Measurements from ENCODE around the gene MC3R.

DNA sequence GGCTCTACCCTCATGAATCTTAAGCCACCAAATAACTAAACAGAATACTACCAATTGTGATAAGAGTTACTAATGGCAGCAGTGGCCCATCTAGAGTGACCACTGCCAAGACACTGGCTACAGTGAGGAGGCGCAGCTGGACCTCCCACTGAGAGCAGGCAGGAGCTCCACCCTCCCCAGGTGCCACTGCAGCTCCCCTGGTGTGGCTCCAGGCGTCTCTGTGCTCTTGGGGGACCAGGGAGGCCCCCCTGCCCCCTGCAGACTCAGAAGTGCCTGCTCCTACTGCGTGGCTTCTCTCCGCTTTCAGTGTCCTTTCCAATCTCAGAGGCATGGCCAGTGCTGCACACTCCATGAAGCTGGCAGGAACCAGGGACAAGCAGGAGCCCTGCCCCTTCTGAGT, 23.4 kb downstream of the MC3R start:
- TF ChIP-seq, protein P1, sequence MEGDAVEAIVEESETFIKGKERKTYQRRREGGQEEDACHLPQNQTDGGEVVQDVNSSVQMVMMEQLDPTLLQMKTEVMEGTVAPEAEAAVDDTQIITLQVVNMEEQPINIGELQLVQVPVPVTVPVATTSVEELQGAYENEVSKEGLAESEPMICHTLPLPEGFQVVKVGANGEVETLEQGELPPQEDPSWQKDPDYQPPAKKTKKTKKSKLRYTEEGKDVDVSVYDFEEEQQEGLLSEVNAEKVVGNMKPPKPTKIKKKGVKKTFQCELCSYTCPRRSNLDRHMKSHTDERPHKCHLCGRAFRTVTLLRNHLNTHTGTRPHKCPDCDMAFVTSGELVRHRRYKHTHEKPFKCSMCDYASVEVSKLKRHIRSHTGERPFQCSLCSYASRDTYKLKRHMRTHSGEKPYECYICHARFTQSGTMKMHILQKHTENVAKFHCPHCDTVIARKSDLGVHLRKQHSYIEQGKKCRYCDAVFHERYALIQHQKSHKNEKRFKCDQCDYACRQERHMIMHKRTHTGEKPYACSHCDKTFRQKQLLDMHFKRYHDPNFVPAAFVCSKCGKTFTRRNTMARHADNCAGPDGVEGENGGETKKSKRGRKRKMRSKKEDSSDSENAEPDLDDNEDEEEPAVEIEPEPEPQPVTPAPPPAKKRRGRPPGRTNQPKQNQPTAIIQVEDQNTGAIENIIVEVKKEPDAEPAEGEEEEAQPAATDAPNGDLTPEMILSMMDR (IDR thresholded peaks at IDR 0.05), result no peak
- no peak for TF ChIP-seq POLR2A (IDR thresholded peaks at IDR 0.05)

All from body of pancreas (tissue), 4 donors.